ENCODE results near the gene STAP2. TPM values are rescaled to one million over a fixed set of nuclear protein-coding genes. Genes with fewer than 3 reads are reported as not detected.

Gene STAP2
- total RNA-seq, 4 donors from 2014 or later, result 4.6 to 18.8 (median 7.7) TPM

GRCh38 chr19:4323692-4324091, 14.9 kb downstream of the STAP2 start:
- TF ChIP-seq, protein P1, sequence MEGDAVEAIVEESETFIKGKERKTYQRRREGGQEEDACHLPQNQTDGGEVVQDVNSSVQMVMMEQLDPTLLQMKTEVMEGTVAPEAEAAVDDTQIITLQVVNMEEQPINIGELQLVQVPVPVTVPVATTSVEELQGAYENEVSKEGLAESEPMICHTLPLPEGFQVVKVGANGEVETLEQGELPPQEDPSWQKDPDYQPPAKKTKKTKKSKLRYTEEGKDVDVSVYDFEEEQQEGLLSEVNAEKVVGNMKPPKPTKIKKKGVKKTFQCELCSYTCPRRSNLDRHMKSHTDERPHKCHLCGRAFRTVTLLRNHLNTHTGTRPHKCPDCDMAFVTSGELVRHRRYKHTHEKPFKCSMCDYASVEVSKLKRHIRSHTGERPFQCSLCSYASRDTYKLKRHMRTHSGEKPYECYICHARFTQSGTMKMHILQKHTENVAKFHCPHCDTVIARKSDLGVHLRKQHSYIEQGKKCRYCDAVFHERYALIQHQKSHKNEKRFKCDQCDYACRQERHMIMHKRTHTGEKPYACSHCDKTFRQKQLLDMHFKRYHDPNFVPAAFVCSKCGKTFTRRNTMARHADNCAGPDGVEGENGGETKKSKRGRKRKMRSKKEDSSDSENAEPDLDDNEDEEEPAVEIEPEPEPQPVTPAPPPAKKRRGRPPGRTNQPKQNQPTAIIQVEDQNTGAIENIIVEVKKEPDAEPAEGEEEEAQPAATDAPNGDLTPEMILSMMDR (IDR thresholded peaks at IDR 0.05), result no peak
- ATAC-seq (ENCODE audit: low FRiP score) (no peak), DNase-seq (ENCODE audit: low spot score) (no peak)

GRCh38 chr19:4322942-4323665, 15.5 kb downstream of the STAP2 start:
- ATAC-seq (ENCODE audit: low FRiP score) (no peak), DNase-seq (ENCODE audit: low spot score) (no peak)
- TF ChIP-seq, protein P1 (IDR thresholded peaks at IDR 0.05), result no peak

DNA sequence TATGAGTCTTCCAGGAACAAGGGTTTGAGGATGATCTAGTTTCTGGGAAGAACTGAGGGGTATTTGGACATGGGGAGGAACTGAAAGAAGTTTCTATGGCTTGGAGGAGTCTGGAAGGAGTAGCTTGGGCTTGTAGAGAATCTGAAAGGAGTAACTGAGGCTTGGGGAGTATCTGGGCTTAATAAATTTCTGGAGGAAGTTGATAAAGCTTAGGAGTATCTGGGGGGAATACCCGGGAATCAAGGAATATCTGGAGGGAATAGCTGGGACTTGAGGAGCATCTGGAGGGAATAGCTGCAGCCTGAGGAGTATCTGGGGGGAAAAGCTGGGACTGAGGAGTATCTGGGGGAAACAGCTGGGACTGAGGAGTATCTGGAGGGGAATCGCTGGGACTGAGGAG, 18.2 kb downstream of the STAP2 start:
- DNase-seq (ENCODE audit: low spot score) (no peak), ATAC-seq (ENCODE audit: low FRiP score) (no peak)
- TF ChIP-seq, protein P1 (IDR thresholded peaks at IDR 0.05), result no peak

DNA sequence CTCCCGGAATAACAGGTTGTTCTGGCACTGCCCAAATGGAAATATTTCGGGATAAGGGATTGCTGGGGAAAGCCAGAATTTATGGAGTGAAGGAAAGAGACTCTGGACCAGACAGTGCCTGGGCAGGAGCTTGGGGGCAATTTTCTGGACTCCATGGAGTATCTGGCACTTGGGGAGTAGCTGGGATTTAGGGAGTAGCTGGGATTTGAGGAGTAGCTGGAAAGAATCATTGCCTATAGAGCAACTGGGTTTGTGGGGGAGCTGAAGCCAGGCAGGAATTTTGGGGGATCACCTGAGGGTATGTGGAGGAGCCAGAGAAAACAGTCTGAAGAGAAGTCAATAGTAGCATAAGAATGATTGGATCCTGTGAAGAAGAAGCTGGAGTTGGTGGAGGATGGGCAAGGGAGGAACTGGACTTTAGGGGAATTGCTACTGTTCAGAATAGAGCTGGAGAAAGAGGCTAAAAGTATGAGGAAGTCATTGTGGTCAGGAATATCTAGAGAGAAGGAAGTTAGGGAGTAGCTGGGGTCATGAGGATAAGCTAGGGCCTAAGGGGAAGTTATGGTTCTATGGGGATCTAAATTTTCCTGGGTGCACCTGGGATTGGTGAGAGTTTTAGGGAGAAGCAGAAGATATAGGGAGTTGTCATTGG, 19.4 kb downstream of the STAP2 start:
- TF ChIP-seq, protein P1 (IDR thresholded peaks at IDR 0.05), result no peak
- ATAC-seq (ENCODE audit: low FRiP score), result no peak
- no peak for DNase-seq (ENCODE audit: low spot score)

DNA sequence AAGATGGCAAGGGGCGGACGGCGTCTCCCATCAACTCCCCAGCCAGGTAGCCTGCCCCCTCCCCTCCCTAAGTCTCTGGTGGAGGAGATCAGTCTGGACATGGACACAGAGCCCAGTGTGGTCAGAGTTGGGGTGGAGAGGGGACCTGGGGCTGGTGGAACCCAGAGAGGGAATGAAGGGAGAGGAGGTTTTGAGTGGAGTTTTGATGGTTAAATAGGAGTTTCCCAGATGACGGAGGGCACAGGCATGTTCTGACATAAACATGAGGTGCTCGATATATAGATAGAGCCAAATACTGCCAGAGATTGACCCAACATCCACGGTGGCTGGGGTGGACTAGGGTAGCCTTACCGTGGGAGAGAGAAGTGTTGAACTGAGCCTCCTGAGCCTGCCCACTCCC, 20.2 kb downstream of the STAP2 start:
- TF ChIP-seq, protein P1 (IDR thresholded peaks at IDR 0.05), result no peak

DNA sequence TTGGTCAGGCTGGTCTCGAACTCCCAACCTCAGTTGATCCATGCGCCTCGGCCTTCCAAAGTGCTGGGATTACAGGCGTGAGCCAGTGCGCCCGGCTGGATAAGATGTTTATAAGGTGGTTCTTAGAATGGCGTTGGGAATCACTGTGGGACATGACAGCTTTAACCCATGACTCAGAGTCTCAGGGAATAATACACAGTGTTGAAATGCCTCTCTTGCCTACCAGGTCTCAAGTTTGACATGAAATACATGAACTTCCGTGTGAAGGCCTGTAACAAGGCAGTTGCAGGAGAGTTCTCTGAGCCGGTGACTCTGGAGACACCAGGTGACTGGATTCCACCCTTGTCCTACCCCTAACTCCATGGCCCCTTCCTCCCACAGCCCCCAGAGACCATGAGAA, 21.7 kb downstream of the STAP2 start:
- DNase-seq (ENCODE audit: low spot score) (no peak), ATAC-seq (ENCODE audit: low FRiP score) (no peak)
- TF ChIP-seq, protein P1 (IDR thresholded peaks at IDR 0.05), result no peak

More for the DNA sequence above, 20.2 kb downstream of the STAP2 start:
- ATAC-seq (ENCODE audit: low FRiP score) (no peak), DNase-seq (ENCODE audit: low spot score) (no peak)
